GM12873 (cell line): Measurements from ENCODE around the gene CREB3L1.

Source experiments
- CTCF ChIP-seq: IDR thresholded peaks from 2 replicates; pipeline ENCODE4 v1.5.1; 2012; ENCODE audit warnings: low read depth, mild to moderate bottlenecking, moderate library complexity, low read length, control low read depth; ENCODE audit not compliant: insufficient read depth; ENCODE audit errors: missing control alignments

Gene CREB3L1

GRCh38 chr11:46249103-46249937 is 28.1 kb upstream of the CREB3L1 start:
- TF ChIP-seq CTCF, result no peak

- TF ChIP-seq CTCF, result no peak
These were observed 27.3 kb upstream of the CREB3L1 start for GRCh38 chr11:46249938-46250744.

GRCh38 chr11:46250745-46251052 is 26.8 kb upstream of the CREB3L1 start:
- TF ChIP-seq CTCF, result no peak

- TF ChIP-seq CTCF, result no peak
These were observed 25.5 kb upstream of the CREB3L1 start for GRCh38 chr11:46251954-46252353.

GRCh38 chr11:46252373-46252914 is 25.0 kb upstream of the CREB3L1 start:
- TF ChIP-seq CTCF, result no peak

- TF ChIP-seq CTCF, result no peak
These were observed 24.0 kb upstream of the CREB3L1 start for GRCh38 chr11:46253258-46254132.
